ENCODE measurements around the gene METAP1. TPM values are rescaled to one million over a fixed set of nuclear protein-coding genes. Genes with fewer than 3 reads are reported as not detected.

METAP1 gene
- total and polyA plus RNA-seq, 2 of the 4 experiments (the other 2 are of a cell fraction): 43.7 to 47.9 TPM

DNA sequence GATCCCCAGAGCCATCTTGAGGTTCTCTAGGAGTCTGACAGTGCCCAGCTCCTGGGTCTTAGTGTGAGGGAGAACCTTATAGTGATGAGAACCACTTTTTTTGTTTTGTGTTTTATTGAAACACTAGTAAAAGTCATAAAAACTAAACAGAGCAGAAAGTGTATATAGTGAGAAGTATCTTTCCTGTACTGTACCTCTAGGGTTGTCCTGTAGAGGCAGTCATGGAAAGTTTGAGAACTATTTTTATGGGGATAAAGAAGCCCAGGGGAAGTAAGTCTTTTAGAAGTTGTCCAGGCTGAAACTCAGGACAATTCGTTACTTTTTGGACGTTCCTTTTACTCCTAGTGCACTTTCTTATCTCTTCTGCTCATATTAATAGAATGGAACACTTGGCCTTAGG, 52.2 kb downstream of the METAP1 start:
- H3K14ac ChIP-seq (replicated peaks; ENCODE audit: low read depth, low read length): no peak overlapping the region
- H3K27me3 ChIP-seq (ENCODE audit: control insufficient read depth, insufficient read depth, low read length): no peaks in the 10 kb centered on the region
- dilution Hi-C loops (cut with HindIII; ENCODE audit: low sequenced_read_pairs, unreplicated experiment) (no loop called here), in situ Hi-C loops (cut with MboI; ENCODE audit: low sequenced_read_pairs) (no loop called here), intact Hi-C loops (cut with micrococcal nuclease) (no loop called here)
- no peak overlapping the region for H3K23ac ChIP-seq (ENCODE audit: low read depth, low read length)
- H2AK5ac ChIP-seq (ENCODE audit: low read depth, low read length): no peak overlapping the region
- H2AFZ ChIP-seq (replicated peaks; ENCODE audit: low read length, poor library complexity): no peak overlapping the region
- H4K8ac ChIP-seq (ENCODE audit: low read depth in 2 of 2, low read length in 2 of 2): no peak overlapping the region
- H4K91ac ChIP-seq (ENCODE audit: insufficient read depth, low read depth, low read length): no peak overlapping the region
- no peaks in the 10 kb centered on the region; the same call in 1 of the 2 replicates for H3K9me1 ChIP-seq (ENCODE audit: insufficient read depth, low read length)
- H2BK120ac ChIP-seq (ENCODE audit: low read depth, low read length): no peak overlapping the region
- no peak for TF ChIP-seq CHD1 (IDR thresholded peaks at IDR 0.05; ENCODE audit: low read depth, low read length)
- TF ChIP-seq, protein P1, sequence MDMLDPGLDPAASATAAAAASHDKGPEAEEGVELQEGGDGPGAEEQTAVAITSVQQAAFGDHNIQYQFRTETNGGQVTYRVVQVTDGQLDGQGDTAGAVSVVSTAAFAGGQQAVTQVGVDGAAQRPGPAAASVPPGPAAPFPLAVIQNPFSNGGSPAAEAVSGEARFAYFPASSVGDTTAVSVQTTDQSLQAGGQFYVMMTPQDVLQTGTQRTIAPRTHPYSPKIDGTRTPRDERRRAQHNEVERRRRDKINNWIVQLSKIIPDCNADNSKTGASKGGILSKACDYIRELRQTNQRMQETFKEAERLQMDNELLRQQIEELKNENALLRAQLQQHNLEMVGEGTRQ (IDR thresholded peaks at IDR 0.05; ENCODE audit: low read depth, low read length): no peak
- TF ChIP-seq CEBPB (IDR thresholded peaks at IDR 0.05; ENCODE audit: low read depth, low read length): no peak
- no peak for TF ChIP-seq RAD21 (IDR thresholded peaks at IDR 0.05; ENCODE audit: low read length)
- TF ChIP-seq RCOR1 (IDR thresholded peaks at IDR 0.05; ENCODE audit: insufficient replicate concordance, low read length): no peak
- TF ChIP-seq CTCF (conservative IDR thresholded peaks at IDR 0.05; ENCODE audit: low read depth, low read length): no peak
- no peak for TF ChIP-seq ELK1 (IDR thresholded peaks at IDR 0.05; ENCODE audit: borderline replicate concordance, low read depth, low read length)
- TF ChIP-seq MXI1 (IDR thresholded peaks at IDR 0.05; ENCODE audit: borderline replicate concordance, low read depth, low read length): no peak
- TF ChIP-seq FOS (IDR thresholded peaks at IDR 0.05; ENCODE audit: low read depth, low read length): no peak
- TF ChIP-seq POLR2A (IDR thresholded peaks at IDR 0.05; ENCODE audit: low read depth, low read length): no peak
- BruUV-seq (replicated peaks): no TSS peak
- H3K4me2 ChIP-seq (ENCODE audit: low read depth, low read length): no peak overlapping the region
- no peaks in the 10 kb centered on the region for H3K9me3 ChIP-seq (ENCODE audit: control insufficient read depth, insufficient read depth, low read length)
- peaks cover 17% of the 10 kb centered on the region for H3K36me3 ChIP-seq (ENCODE audit: control insufficient read depth, insufficient read depth, low read length)
- H3K27ac ChIP-seq (ENCODE audit: insufficient read depth, low read length): no peak overlapping the region
- H4K20me1 ChIP-seq (ENCODE audit: insufficient read depth, low read length): no peaks in the 10 kb centered on the region
- no peak overlapping the region for H2BK20ac ChIP-seq (ENCODE audit: low read depth, low read length)
- no peak overlapping the region for H2AK9ac ChIP-seq (replicated peaks; ENCODE audit: low read depth, low read length, poor library complexity)
- H3K79me1 ChIP-seq (ENCODE audit: low read depth in 1 of 2, low read length in 2 of 2): peaks cover 13 to 18% of the 10 kb centered on the region in 2 experiments; a peak in 3 of 4 replicates
- no peak overlapping the region for H3K56ac ChIP-seq (ENCODE audit: extremely low read depth, insufficient read depth, low read length)
- peaks cover 3% of the 10 kb centered on the region; the same call in 1 of the 2 replicates for H3K4me1 ChIP-seq (ENCODE audit: control insufficient read depth, insufficient read depth, low read length)
- DNase-seq: no peak
- no peak overlapping the region for H2BK15ac ChIP-seq (ENCODE audit: low read depth, low read length)
- CTCF ChIA-PET: no interaction called here
- H3K18ac ChIP-seq (ENCODE audit: low read depth, low read length): no peak overlapping the region
- WGBS, 2 experiments (ENCODE audit: extremely low coverage in 2 of 2, insufficient read length in 1 of 2): no CpG with 5 or more reads among the region's 2 CpGs
- no peak overlapping the region for H3K9ac ChIP-seq (ENCODE audit: low read depth, low read length)
- H3K4me3 ChIP-seq (ENCODE audit: insufficient read depth, low read depth, low read length): no peak overlapping the region
- H4K5ac ChIP-seq (ENCODE audit: low read depth, low read length): no peak overlapping the region
- POLR2A ChIA-PET (ENCODE audit: unreplicated experiment): no interaction called here
- no peak overlapping the region for H2BK5ac ChIP-seq (ENCODE audit: low read depth, low read length, poor library complexity, severe bottlenecking)
- no peak; the same call in 1 of the 2 replicates for ATAC-seq (ENCODE audit: low read depth)
- no peak overlapping the region for H3K4ac ChIP-seq (ENCODE audit: low read depth, low read length)
